Esophagus muscularis mucosa (tissue), 4 donors: ENCODE measurements around the gene COPB2. TPM values are rescaled to one million over a fixed set of nuclear protein-coding genes. Genes with fewer than 3 reads are reported as not detected.

Experiments
- DNase-seq: peaks from one replicate; pipeline ENCODE4 v3.0.0-alpha.2; 2017; ENCODE audit errors: extremely low spot score
- H3K27ac ChIP-seq, 4 donors: fragments of 200-600 bp; sonication (generic); replicated peaks in 1 of 4; 1 replicate in 3 of 4; 2 replicates in 1 of 4; pipeline ENCODE4 v1.5.1; 2016 to 2019; ENCODE audit warnings: mild to moderate bottlenecking in 1 of 4
- H3K27me3 ChIP-seq, 4 donors: fragments of 200-600 bp; sonication (generic); one replicate each; pipeline versions ENCODE4 v1.5.1 to v1.6.0; 2016 to 2019
- H3K36me3 ChIP-seq, 4 donors: fragments of 200-600 bp; sonication (generic); one replicate each; pipeline ENCODE4 v1.5.1; 2016 to 2019
- H3K4me1 ChIP-seq, 4 donors: fragments of 200-600 bp; sonication (generic); one replicate each; pipeline ENCODE4 v1.5.1; 2016 to 2019
- H3K4me3 ChIP-seq, 4 donors: fragments of 200-600 bp; sonication (generic); 1 replicate in 2 of 4; 2 replicates in 2 of 4; pipeline ENCODE4 v1.5.1; 2016 to 2019; ENCODE audit warnings: mild to moderate bottlenecking in 4 of 4, moderate library complexity in 1 of 4
- H3K9me3 ChIP-seq, 4 donors: fragments of 200-600 bp; sonication (generic); 1 replicate in 3 of 4; 2 replicates in 1 of 4; pipeline ENCODE4 v1.5.1; 2016 to 2019
- EP300 ChIP-seq: sonication (generic); formaldehyde crosslinking; IDR thresholded peaks from one replicate; pipeline ENCODE4 v1.6.1; 2017; ENCODE audit warnings: antibody characterized with exemption
- POLR2A ChIP-seq: fragments of 450-650 bp; IDR thresholded peaks from one replicate; pipeline ENCODE4 v1.6.1; 2017; ENCODE audit warnings: antibody characterized with exemption, moderate library complexity, mild to moderate bottlenecking, low read depth
- POLR2AphosphoS5 ChIP-seq, 2 donors: sonication (generic); formaldehyde crosslinking; IDR thresholded peaks; one replicate each; pipeline ENCODE4 v1.6.1; 2017; ENCODE audit warnings: antibody characterized with exemption in 2 of 2
- WGBS: methylation state at CpG from one replicate; pipeline ENCODE4 v1.1.5; 2018; 5-methylcytosine and 5-hydroxymethylcytosine counted together
- intact Hi-C: fragments of 100-400 bp; cut with DNase I; formaldehyde crosslinking; loops from one replicate; pipeline ENCODE4 v1.15.1; 2023
- total RNA-seq, 4 donors: library from RNA; depleted of rRNA; stranded (reverse); fragments of >200 nt; gene quantifications; one replicate each; pipeline versions ENCODE4 v1.1.0 to v1.2.1, GENCODE V29; 2016
- TF ChIP-seq, protein P1 (sequence below), 3 experiments: fragments of 200-600 bp in 2 of 3; fragments of 450-650 bp in 1 of 3; sonication (generic) in 2 of 3; IDR thresholded peaks; one replicate each; pipeline ENCODE4 v1.5.1; 2017 to 2019; ENCODE audit warnings: antibody characterized with exemption in 3 of 3, mild to moderate bottlenecking in 2 of 3, moderate library complexity in 1 of 3

The COPB2 gene
- total RNA-seq, 4 donors from 2014 or later = 73.6 to 78.7 (median 76.3) TPM

DNA sequence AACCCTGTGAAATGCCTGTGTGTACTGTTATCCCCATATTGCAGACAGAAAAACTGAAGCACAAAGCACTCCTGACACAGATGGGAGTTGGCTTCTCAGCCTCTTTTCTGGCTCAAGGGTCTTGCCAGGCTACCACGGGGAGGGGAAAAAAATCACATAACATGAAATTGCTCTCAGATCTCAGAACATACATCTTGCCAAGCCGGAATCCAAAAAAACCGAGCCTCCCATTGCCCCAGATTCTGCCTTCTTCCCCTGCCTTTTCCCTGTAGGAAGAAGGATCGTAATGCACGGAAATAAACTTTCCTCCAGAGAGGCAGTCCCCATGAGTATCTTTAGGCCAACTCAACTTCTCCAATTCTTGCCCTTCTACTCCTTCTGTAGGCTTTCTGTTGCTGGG is 62.2 kb downstream of the COPB2 start:
- 95% methylated on average over 5 of the region's 5 CpGs for WGBS
- Histone ChIP-seq H3K9me3 (no peaks in the 10 kb centered on the region), H3K4me1 (peaks cover 0 to 8% (median 7%) of the 10 kb centered on the region in 4 donors), H3K27ac (no peak overlapping the region), H3K36me3 (no peaks in the 10 kb centered on the region), H3K4me3 (no peak overlapping the region), H3K27me3 (peaks cover 0 to 36% (median 0%) of the 10 kb centered on the region in 4 donors)
- DNase-seq = no peak
- TF ChIP-seq, protein P1, sequence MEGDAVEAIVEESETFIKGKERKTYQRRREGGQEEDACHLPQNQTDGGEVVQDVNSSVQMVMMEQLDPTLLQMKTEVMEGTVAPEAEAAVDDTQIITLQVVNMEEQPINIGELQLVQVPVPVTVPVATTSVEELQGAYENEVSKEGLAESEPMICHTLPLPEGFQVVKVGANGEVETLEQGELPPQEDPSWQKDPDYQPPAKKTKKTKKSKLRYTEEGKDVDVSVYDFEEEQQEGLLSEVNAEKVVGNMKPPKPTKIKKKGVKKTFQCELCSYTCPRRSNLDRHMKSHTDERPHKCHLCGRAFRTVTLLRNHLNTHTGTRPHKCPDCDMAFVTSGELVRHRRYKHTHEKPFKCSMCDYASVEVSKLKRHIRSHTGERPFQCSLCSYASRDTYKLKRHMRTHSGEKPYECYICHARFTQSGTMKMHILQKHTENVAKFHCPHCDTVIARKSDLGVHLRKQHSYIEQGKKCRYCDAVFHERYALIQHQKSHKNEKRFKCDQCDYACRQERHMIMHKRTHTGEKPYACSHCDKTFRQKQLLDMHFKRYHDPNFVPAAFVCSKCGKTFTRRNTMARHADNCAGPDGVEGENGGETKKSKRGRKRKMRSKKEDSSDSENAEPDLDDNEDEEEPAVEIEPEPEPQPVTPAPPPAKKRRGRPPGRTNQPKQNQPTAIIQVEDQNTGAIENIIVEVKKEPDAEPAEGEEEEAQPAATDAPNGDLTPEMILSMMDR (IDR thresholded peaks at IDR 0.05) = no peak
- TF ChIP-seq POLR2A (no peak), EP300 (no peak), POLR2AphosphoS5 (IDR thresholded peaks at IDR 0.05) (no peak)
- intact Hi-C loops = no loop called here

DNA sequence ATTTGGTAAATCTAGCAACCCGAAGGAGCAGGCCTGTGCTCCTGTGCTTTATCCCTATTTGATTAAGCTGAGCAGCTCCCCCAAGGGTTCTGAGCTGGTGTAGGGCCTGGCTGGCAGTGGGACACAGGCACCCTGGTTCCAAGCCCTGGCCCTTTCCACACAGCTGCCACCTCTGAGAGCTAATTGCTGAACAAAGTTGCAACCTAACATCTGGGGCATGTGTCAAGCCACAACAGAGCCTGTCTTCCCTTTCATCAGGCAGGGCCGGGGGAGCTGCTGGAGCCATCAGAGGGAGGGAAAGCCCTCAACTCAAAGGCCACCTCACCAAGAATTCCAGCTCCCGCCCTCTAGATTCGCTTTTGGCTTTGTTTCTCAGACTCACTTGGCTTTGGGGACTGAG is 62.7 kb downstream of the COPB2 start:
- Histone ChIP-seq H3K4me1 (peaks cover 0 to 8% (median 7%) of the 10 kb centered on the region in 4 donors), H3K36me3 (no peaks in the 10 kb centered on the region), H3K9me3 (no peaks in the 10 kb centered on the region), H3K27me3 (peaks cover 0 to 33% (median 0%) of the 10 kb centered on the region in 4 donors), H3K4me3 (no peak overlapping the region), H3K27ac (no peak overlapping the region)
- TF ChIP-seq POLR2A = no peak
- TF ChIP-seq EP300 = no peak
- TF ChIP-seq, protein P1 (IDR thresholded peaks at IDR 0.05) = no peak
- no peak for TF ChIP-seq POLR2AphosphoS5 (IDR thresholded peaks at IDR 0.05)
- DNase-seq = no peak
- 82% methylated on average over 3 of the region's 4 CpGs for WGBS
- intact Hi-C loops = no loop called here

DNA sequence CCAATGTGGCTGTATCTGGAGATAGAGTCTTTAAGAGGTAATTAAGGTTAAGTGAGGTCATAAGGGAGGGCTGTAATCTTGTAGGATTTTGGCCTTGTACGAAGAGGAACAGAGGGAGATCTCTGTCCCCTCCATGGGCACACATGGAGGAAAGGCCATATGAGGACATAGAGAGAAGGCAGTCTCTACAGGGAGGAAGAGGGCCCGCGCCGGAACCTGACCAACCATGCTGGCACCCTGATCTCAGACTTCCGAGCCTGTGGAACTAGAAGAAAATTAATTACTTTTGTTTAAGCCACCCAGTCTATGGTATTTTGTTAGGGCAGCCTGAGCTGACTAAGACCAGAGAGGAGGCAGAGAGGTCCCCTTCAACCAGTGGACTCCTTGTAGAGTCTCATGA is 63.3 kb downstream of the COPB2 start:
- intact Hi-C loops = no loop called here
- Histone ChIP-seq H3K9me3 (no peaks in the 10 kb centered on the region), H3K27me3 (peaks cover 0 to 27% (median 0%) of the 10 kb centered on the region in 4 donors), H3K27ac (no peak overlapping the region), H3K36me3 (no peaks in the 10 kb centered on the region), H3K4me1 (peaks cover 0 to 8% (median 7%) of the 10 kb centered on the region in 4 donors), H3K4me3 (no peak overlapping the region)
- TF ChIP-seq, protein P1 (IDR thresholded peaks at IDR 0.05) = no peak
- no peak for TF ChIP-seq POLR2AphosphoS5 (IDR thresholded peaks at IDR 0.05)
- no peak for TF ChIP-seq EP300
- TF ChIP-seq POLR2A = no peak
- no peak for DNase-seq
- 87% methylated on average over 5 of the region's 5 CpGs for WGBS

DNA sequence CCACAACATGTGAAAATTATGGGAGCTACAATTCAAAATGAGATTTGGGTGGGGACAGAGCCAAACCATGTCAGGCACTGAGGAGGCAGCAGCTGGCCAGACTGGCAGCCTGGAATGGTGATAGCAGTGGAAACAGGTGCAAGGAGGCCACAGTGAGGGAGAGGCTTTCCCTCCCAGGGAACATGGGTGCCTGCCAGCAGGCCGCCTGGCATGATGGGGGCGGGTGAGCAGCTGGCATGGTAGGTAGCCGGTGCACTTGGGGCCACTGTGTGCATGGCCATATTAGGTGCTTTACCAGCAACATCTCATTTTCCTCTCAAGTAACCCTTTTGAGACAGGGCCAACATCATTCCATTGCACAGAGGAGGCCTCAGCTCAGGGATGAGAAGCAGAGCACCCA is 63.9 kb downstream of the COPB2 start:
- Histone ChIP-seq H3K27me3 (peaks cover 0 to 22% (median 0%) of the 10 kb centered on the region in 4 donors), H3K36me3 (no peaks in the 10 kb centered on the region), H3K4me3 (no peak overlapping the region), H3K27ac (no peak overlapping the region), H3K9me3 (no peaks in the 10 kb centered on the region), H3K4me1 (peaks cover 0 to 8% (median 7%) of the 10 kb centered on the region in 4 donors)
- TF ChIP-seq POLR2AphosphoS5 (IDR thresholded peaks at IDR 0.05) (no peak), EP300 (no peak), POLR2A (no peak)
- TF ChIP-seq, protein P1 (IDR thresholded peaks at IDR 0.05) = no peak
- no peak for DNase-seq
- WGBS = 100% methylated on average over 2 of the region's 3 CpGs
- intact Hi-C loops = no loop called here

DNA sequence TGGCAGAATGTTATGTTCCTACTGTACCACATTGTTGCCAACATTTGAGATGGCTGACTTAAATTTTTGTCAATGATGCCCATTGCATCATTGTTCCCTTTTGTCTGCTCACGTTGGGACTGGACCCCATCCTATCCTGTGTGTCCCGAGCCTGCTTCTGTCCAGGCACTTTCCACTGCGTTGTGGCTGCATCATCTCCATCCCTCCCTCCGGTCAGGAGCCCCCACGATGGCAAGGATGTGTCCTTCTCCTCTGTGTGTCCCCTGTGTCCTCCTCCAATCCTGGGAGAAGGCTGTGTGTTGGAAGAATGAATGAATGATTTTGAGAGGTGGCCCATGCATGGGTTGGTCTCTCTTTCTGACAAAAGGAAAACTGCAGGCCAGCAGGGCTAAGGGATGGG is 65.0 kb downstream of the COPB2 start:
- intact Hi-C loops = no loop called here
- Histone ChIP-seq H3K36me3 (no peaks in the 10 kb centered on the region), H3K4me3 (no peak overlapping the region), H3K27me3 (peaks cover 0 to 12% (median 0%) of the 10 kb centered on the region in 4 donors), H3K9me3 (no peaks in the 10 kb centered on the region), H3K4me1 (peaks cover 0 to 6% (median 6%) of the 10 kb centered on the region in 4 donors), H3K27ac (no peak overlapping the region)
- no peak for DNase-seq
- no peak for TF ChIP-seq EP300
- no peak for TF ChIP-seq POLR2A
- TF ChIP-seq POLR2AphosphoS5 (IDR thresholded peaks at IDR 0.05) = no peak
- TF ChIP-seq, protein P1 (IDR thresholded peaks at IDR 0.05) = no peak
- 78% methylated on average over 4 of the region's 5 CpGs for WGBS
